Measurements from ENCODE around the gene SPP1. TPM values are rescaled to one million over a fixed set of nuclear protein-coding genes. Genes with fewer than 3 reads are reported as not detected.

SPP1 gene
- total RNA-seq, 2 donors from 2014 or later, result 6.4 to 52.0 TPM

- no peaks in the 10 kb centered on the region for H3K4me1 ChIP-seq (replicated peaks)
- H3K4me3 ChIP-seq, result no peak overlapping the region
- no peaks in the 10 kb centered on the region for H3K9me3 ChIP-seq
- H3K36me3 ChIP-seq, result no peaks in the 10 kb centered on the region
- 76% methylated on average over 12 of the region's 12 CpGs for WGBS
- TF ChIP-seq POLR2A (IDR thresholded peaks at IDR 0.05), result no peak
- H3K27ac ChIP-seq, result no peak overlapping the region
- intact Hi-C loops (cut with DNase I), result loop anchor here (5.0 to 10.0 kb wide), 2 partner anchors 187 to 424 kb away; partner anchors contain the start of gene HERC5
- no peaks in the 10 kb centered on the region for H3K27me3 ChIP-seq (replicated peaks; ENCODE audit: insufficient read depth)
- DNase-seq (ENCODE audit: low spot score), result no peak
These were observed 55.2 kb downstream of the SPP1 start for GRCh38 chr4:88030565-88031310.

Small RNA genes within 50 kb of the gene (small RNA-seq; reads per million reads assigned to genes)
- gene RNU1-36P, result 0 reads per million in 2 donors

Other genes with a start within 250 kb of the SPP1 start
- not detected for gene IBSP, start 176.2 kb upstream of the SPP1 start, total RNA-seq
- not detected for gene MEPE, start 142.7 kb upstream of the SPP1 start, total RNA-seq
- gene PKD2, start 31.9 kb downstream of the SPP1 start, total RNA-seq, result 10 to 100 TPM; 19.0 to 40.3 TPM
- 10 to 100 TPM; 12.3 to 15.3 TPM for gene ABCG2, start 182.9 kb downstream of the SPP1 start, total RNA-seq